ENCODE data around the gene ARMC9.

The ARMC9 gene

GRCh38 chr2:231332872-231333500 is 134.6 kb downstream of the ARMC9 start:
- DNase-seq (ENCODE audit: low read depth, low spot score) = no peak
- TF ChIP-seq CTCF (IDR thresholded peaks at IDR 0.05; ENCODE audit: low read depth, low read length) = no peak
- in situ Hi-C loops (cut with HindIII; ENCODE audit: low sequenced_read_pairs) = no loop called here
- H3K4me3 ChIP-seq (ENCODE audit: low read depth, low read length) = no peak overlapping the region

GRCh38 chr2:231334179-231334930 is 135.9 kb downstream of the ARMC9 start:
- no peak overlapping the region for H3K4me3 ChIP-seq (ENCODE audit: low read depth, low read length)
- no peak for DNase-seq (ENCODE audit: low read depth, low spot score)
- TF ChIP-seq CTCF (IDR thresholded peaks at IDR 0.05; ENCODE audit: low read depth, low read length) = no peak
- in situ Hi-C loops (cut with HindIII; ENCODE audit: low sequenced_read_pairs) = no loop called here

GRCh38 chr2:231334981-231335380 is 136.6 kb downstream of the ARMC9 start:
- in situ Hi-C loops (cut with HindIII; ENCODE audit: low sequenced_read_pairs) = no loop called here
- TF ChIP-seq CTCF (IDR thresholded peaks at IDR 0.05; ENCODE audit: low read depth, low read length) = no peak
- no peak overlapping the region for H3K4me3 ChIP-seq (ENCODE audit: low read depth, low read length)
- DNase-seq (ENCODE audit: low read depth, low spot score) = no peak

GRCh38 chr2:231335591-231335990 is 137.2 kb downstream of the ARMC9 start:
- TF ChIP-seq CTCF (IDR thresholded peaks at IDR 0.05; ENCODE audit: low read depth, low read length) = no peak
- no peak overlapping the region for H3K4me3 ChIP-seq (ENCODE audit: low read depth, low read length)
- no peak for DNase-seq (ENCODE audit: low read depth, low spot score)
- in situ Hi-C loops (cut with HindIII; ENCODE audit: low sequenced_read_pairs) = no loop called here

GRCh38 chr2:231336236-231336635 is 137.8 kb downstream of the ARMC9 start:
- in situ Hi-C loops (cut with HindIII; ENCODE audit: low sequenced_read_pairs) = no loop called here

GRCh38 chr2:231336700-231337099 is 138.3 kb downstream of the ARMC9 start:
- DNase-seq (ENCODE audit: low read depth, low spot score) = no peak
- no peak for TF ChIP-seq CTCF (IDR thresholded peaks at IDR 0.05; ENCODE audit: low read depth, low read length)
- no peak overlapping the region for H3K4me3 ChIP-seq (ENCODE audit: low read depth, low read length)
- in situ Hi-C loops (cut with HindIII; ENCODE audit: low sequenced_read_pairs) = no loop called here

More at GRCh38 chr2:231336236-231336635, 137.8 kb downstream of the ARMC9 start:
- no peak overlapping the region for H3K4me3 ChIP-seq (ENCODE audit: low read depth, low read length)
- DNase-seq (ENCODE audit: low read depth, low spot score) = no peak
- no peak for TF ChIP-seq CTCF (IDR thresholded peaks at IDR 0.05; ENCODE audit: low read depth, low read length)
